ENCODE results near the gene GIMAP4.
"Not testable (repeated sequence)": the region's sequence is repeated elsewhere in the genome, so short reads cannot be mapped to it uniquely, and the experiment has no call there.

Gene GIMAP4

GRCh38 chr7:150567169-150567568 lies at the start of gene GIMAP4:
GIMAP4 (plus strand) TSS chr7:150567390; CDS start chr7:150569902, 2,512 bp downstream.
- in situ Hi-C loops (cut with MboI; ENCODE audit: low sequenced_read_pairs) = no loop called here

GRCh38 chr7:150519310-150519709 lies 47.9 kb upstream of the GIMAP4 start:
- in situ Hi-C loops (cut with MboI; ENCODE audit: low sequenced_read_pairs) = no loop called here

- in situ Hi-C loops (cut with MboI; ENCODE audit: low sequenced_read_pairs) = no loop called here
These were observed 47.0 kb upstream of the GIMAP4 start for GRCh38 chr7:150520145-150520544.

GRCh38 chr7:150522931-150523330 lies 44.3 kb upstream of the GIMAP4 start:
- in situ Hi-C loops (cut with MboI; ENCODE audit: low sequenced_read_pairs) = not testable (repeated sequence)

- in situ Hi-C loops (cut with MboI; ENCODE audit: low sequenced_read_pairs) = no loop called here
These were observed 43.2 kb upstream of the GIMAP4 start for GRCh38 chr7:150524018-150524417.

GRCh38 chr7:150531704-150532103 lies 35.5 kb upstream of the GIMAP4 start:
- in situ Hi-C loops (cut with MboI; ENCODE audit: low sequenced_read_pairs) = no loop called here

- in situ Hi-C loops (cut with MboI; ENCODE audit: low sequenced_read_pairs) = no loop called here
These were observed 28.9 kb upstream of the GIMAP4 start for GRCh38 chr7:150538259-150538658.

- in situ Hi-C loops (cut with MboI; ENCODE audit: low sequenced_read_pairs) = no loop called here
These were observed 14.0 kb upstream of the GIMAP4 start for GRCh38 chr7:150553163-150553562.

GRCh38 chr7:150556521-150557138 lies 10.6 kb upstream of the GIMAP4 start:
- in situ Hi-C loops (cut with MboI; ENCODE audit: low sequenced_read_pairs) = no loop called here

- in situ Hi-C loops (cut with MboI; ENCODE audit: low sequenced_read_pairs) = no loop called here
These were observed 6.7 kb upstream of the GIMAP4 start for GRCh38 chr7:150560486-150560885.

GRCh38 chr7:150562919-150563318 lies 4.3 kb upstream of the GIMAP4 start:
- in situ Hi-C loops (cut with MboI; ENCODE audit: low sequenced_read_pairs) = no loop called here

- in situ Hi-C loops (cut with MboI; ENCODE audit: low sequenced_read_pairs) = no loop called here
These were observed 3.2 kb upstream of the GIMAP4 start for GRCh38 chr7:150564006-150564405.

GRCh38 chr7:150564566-150564965 lies 2.6 kb upstream of the GIMAP4 start:
- in situ Hi-C loops (cut with MboI; ENCODE audit: low sequenced_read_pairs) = no loop called here

GRCh38 chr7:150565239-150565638 lies 2.0 kb upstream of the GIMAP4 start:
- in situ Hi-C loops (cut with MboI; ENCODE audit: low sequenced_read_pairs) = no loop called here

GRCh38 chr7:150566123-150566522 lies 1.1 kb upstream of the GIMAP4 start:
- in situ Hi-C loops (cut with MboI; ENCODE audit: low sequenced_read_pairs) = no loop called here

- in situ Hi-C loops (cut with MboI; ENCODE audit: low sequenced_read_pairs) = no loop called here
These were observed 618 bp upstream of the GIMAP4 start for GRCh38 chr7:150566572-150566971.

GRCh38 chr7:150567871-150568301 lies 696 bp downstream of the GIMAP4 start:
- in situ Hi-C loops (cut with MboI; ENCODE audit: low sequenced_read_pairs) = no loop called here

GRCh38 chr7:150568714-150569113 lies 1.5 kb downstream of the GIMAP4 start:
- in situ Hi-C loops (cut with MboI; ENCODE audit: low sequenced_read_pairs) = no loop called here

GRCh38 chr7:150569245-150569955 lies 2.2 kb downstream of the GIMAP4 start:
- in situ Hi-C loops (cut with MboI; ENCODE audit: low sequenced_read_pairs) = no loop called here

GRCh38 chr7:150570556-150571465 lies 3.6 kb downstream of the GIMAP4 start:
- in situ Hi-C loops (cut with MboI; ENCODE audit: low sequenced_read_pairs) = no loop called here

GRCh38 chr7:150572496-150572895 lies 5.3 kb downstream of the GIMAP4 start:
- in situ Hi-C loops (cut with MboI; ENCODE audit: low sequenced_read_pairs) = no loop called here
